C4-2B (cell line): ENCODE data around the gene MFNG.

ENCODE experiments used
- CTCF ChIP-seq: fragments of 450-650 bp; conservative IDR thresholded peaks from 2 replicates; pipeline ENCODE4 v1.5.1; 2017; ENCODE audit warnings: mild to moderate bottlenecking
- ZFX ChIP-seq: fragments of 450-650 bp; IDR thresholded peaks from 2 replicates; pipeline ENCODE4 v1.6.1; 2017

DNA sequence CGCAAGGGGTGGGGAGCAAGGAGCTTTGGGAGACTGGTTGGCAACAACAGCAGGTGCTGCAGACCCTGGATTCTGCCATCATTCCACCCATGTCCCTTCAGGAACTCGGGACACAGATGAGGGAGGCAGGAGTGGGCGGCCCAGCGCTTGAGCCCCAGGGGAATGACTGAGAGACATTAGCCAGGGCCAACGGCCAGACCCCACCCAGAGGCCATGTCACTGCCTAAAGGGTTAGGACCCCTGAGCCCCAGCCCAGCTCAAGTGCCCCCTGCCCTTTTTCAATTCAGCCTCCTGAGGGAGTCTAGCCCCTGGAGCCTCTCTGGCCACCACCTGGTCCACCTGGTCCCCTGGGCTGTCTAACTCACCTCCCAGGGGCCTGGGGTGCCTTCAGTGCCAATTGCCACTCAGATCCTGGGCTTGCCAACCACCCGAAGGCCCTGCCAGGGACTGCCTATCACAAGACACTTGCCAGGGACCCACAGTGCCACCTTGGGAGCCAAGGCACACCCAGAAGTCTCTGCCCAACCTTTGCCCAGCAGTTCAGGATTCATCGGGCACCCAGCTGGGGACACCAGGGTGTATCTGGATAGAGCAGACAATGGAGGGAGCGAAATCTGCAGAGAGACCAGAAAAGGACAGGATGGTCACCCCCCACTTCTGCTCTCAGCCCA, 16.6 kb downstream of the MFNG start:
- TF ChIP-seq CTCF (no peak), ZFX (no peak)
